Adipose tissue (tissue), 3 donors: ENCODE data around the gene CDA. TPM values are rescaled to one million over a fixed set of nuclear protein-coding genes. Genes with fewer than 3 reads are reported as not detected.
A peak's percentile ranks its signal among the peaks of the same experiment; 100 is the strongest.

Source experiments
- H3K27ac ChIP-seq: one replicate; pipeline ENCODE4 v1.5.1; 2013; ENCODE audit warnings: low read depth, low read length
- WGBS, 3 donors: extraction: QIAGEN DNeasy Blood & Tissue Kit; methylation state at CpG; one replicate each; pipeline ENCODE4 v1.1.7; 2013; 5-methylcytosine and 5-hydroxymethylcytosine counted together
- polyA plus RNA-seq, 3 donors: library from polyadenylated mRNA; stranded (reverse); fragments of 200-250 nt; gene quantifications; one replicate each; pipeline ENCODE4 v1.2.3, GENCODE V29; 2013
- donor health status: healthy with polysubstance abuse.
- donor health status: Bipolar disorder and iron deficiency.
- donor health status: healthy.

Gene CDA
- polyA plus RNA-seq, 3 donors = 0.66 to 29.8 (median 9.8) TPM

DNA sequence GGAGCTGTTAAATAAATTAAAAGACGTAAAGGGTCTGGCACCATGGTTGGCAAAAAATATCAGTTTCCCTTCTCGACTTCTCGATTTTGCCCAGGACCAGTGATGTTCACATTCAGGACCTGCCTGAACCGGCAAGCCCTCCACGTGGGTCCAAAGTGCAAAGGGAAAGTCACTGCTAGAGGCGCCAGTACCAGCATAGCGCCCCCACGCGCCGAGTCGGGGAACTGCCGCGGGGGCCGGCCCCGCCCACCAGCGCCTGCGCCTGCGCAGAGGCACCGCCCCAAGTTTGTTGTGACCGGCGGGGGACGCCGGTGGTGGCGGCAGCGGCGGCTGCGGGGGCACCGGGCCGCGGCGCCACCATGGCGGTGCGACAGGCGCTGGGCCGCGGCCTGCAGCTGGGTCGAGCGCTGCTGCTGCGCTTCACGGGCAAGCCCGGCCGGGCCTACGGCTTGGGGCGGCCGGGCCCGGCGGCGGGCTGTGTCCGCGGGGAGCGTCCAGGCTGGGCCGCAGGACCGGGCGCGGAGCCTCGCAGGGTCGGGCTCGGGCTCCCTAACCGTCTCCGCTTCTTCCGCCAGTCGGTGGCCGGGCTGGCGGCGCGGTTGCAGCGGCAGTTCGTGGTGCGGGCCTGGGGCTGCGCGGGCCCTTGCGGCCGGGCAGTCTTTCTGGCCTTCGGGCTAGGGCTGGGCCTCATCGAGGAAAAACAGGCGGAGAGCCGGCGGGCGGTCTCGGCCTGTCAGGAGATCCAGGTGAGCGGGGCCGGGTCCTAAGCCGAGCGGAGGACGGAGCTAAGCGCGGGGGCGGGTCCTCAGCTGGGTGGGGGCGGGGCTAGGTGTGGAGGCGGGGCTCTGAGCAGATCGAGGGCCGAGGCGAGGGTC, 44.5 kb downstream of the CDA start, which contains the start of gene PINK1:
TSS of gene PINK1 (plus strand) at position 269 of the 875 bp plus-strand sequence. CDS start at position 360, 91 bp downstream.
- peak within 1 kb of the TSS; percentile 13 for H3K27ac ChIP-seq
- 1% methylated on average over 70 to 93 of the region's 93 CpGs for WGBS, 3 donors

- no peak overlapping the region for H3K27ac ChIP-seq
- WGBS, 3 donors = 1 to 4% (median 2%) methylated on average over 11 of the region's 11 CpGs
These were observed 45.2 kb downstream of the CDA start for GRCh38 chr1:20634065-20634593.

DNA sequence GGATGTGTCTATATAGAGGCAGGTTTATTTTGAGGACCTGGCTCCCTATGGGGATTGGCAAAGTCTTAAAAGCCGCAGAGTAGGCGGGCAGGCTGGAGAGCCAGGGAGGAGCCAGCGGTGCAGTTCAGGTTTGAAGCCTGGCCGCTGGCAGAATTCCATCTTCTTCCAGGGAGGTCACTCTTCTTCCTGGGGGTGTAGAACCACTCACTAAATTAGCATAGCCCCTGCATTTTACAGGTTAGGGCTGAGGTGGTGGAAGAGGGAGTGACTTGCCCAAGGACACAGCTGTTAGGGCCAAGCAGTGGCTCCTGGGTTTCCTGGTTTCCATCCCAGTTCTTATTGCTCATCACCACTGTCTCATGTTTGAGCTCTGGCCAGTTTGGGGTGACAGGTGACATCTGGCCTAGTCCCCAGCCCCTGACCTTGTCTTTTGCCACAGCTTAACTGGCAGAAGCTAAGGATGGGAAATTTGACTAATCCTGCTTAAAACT, 45.7 kb downstream of the CDA start:
- no peak overlapping the region for H3K27ac ChIP-seq
- 7 to 10% (median 8%) methylated on average over 4 of the region's 4 CpGs for WGBS, 3 donors

DNA sequence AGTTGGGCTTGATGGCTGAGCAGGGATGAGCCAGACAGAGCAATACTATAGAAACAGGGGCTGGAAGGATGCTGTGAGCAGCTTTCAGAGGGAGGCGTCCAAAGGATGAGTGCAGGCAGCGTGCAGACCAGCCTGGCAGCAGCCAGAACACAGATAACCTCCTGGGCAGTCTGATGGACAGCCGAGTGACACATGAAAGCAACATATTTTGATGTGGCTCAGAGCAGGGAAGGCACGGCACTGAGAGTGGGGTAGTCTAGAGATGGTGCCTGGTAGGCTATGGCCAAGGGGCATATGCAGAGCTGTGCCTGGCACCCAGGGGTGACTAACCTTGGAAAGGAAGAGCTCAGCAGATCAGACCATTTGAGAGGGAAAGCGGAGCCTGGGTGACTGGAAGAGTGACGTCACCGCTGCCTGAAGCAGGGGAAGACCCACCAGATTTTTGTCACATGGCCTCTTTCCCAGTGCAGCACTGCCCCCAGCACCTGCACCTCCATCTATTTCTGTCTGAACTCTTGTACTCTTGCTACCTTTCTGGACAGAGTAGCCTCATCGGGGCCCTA, 48.0 kb downstream of the CDA start:
- H3K27ac ChIP-seq = no peak overlapping the region
- 89 to 92% (median 90%) methylated on average over 8 of the region's 8 CpGs for WGBS, 3 donors

DNA sequence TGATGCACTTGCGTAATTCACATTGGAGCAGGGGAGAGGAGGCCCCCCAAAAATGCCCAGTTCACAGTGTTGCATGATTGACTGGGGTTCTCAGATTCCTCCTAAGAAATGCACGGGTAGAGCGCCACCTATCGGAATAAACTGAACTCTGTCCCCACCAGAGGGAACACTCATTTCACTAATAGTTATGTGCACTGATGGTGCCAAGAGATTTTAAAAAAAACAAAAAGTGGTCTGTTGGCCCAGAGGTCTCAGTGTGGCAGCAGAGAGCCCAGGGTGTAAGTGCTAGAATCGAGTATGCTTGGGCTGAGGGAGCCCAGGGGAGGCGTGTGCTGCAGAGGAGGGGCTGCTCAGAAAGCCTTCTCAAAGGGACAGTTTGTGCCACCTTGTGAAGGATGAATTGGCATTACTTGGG, 51.3 kb downstream of the CDA start:
- 31 to 33% (median 31%) methylated on average over 6 of the region's 6 CpGs for WGBS, 3 donors

DNA sequence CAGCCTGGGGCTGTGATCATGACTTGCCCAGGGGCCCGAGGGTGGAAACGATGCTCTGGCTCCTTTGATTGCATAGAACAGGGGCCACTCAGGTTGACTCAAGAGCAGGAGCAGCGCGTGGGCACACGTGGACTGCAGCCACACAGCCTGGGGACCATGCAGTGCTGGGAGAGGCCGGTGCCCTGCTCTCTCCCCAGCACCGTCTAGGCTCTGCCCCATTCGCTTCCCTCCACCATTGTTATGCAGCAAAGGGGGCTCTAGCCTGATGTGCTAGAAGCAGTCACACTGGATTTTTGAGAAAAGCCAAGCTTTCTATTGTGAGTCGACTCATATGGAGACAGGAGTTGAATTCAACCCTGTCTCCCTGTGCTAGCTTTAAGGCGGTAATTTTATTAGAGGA, 53.1 kb downstream of the CDA start:
- 81 to 87% (median 86%) methylated on average over 10 of the region's 10 CpGs for WGBS, 3 donors
- H3K27ac ChIP-seq = no peak overlapping the region

More for the DNA sequence above, 51.3 kb downstream of the CDA start:
- no peak overlapping the region for H3K27ac ChIP-seq

GRCh38 chr1:20643080-20643479, 54.2 kb downstream of the CDA start:
- 65 to 84% (median 71%) methylated on average over 6 of the region's 6 CpGs for WGBS, 3 donors
- H3K27ac ChIP-seq = no peak overlapping the region

DNA sequence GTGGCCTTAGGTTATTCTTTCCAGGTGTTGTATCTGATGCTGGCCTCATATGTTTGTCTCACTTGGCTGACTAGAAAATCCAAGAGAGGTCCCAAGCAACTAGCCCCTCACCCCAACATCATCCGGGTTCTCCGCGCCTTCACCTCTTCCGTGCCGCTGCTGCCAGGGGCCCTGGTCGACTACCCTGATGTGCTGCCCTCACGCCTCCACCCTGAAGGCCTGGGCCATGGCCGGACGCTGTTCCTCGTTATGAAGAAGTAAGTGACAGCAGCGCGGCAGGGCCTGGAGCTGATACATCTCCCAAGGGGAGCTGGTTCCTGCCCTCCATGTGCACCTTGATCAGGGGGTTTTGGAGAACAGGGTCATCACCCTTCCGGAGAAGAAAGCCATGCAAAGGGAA, 55.5 kb downstream of the CDA start:
- H3K27ac ChIP-seq = no peak overlapping the region
- WGBS, 3 donors = 93 to 97% (median 94%) methylated on average over 13 of the region's 13 CpGs

GRCh38 chr1:20645414-20645813, 56.5 kb downstream of the CDA start:
- WGBS, 3 donors = 86 to 91% (median 90%) methylated on average over 11 to 14 of the region's 14 CpGs

DNA sequence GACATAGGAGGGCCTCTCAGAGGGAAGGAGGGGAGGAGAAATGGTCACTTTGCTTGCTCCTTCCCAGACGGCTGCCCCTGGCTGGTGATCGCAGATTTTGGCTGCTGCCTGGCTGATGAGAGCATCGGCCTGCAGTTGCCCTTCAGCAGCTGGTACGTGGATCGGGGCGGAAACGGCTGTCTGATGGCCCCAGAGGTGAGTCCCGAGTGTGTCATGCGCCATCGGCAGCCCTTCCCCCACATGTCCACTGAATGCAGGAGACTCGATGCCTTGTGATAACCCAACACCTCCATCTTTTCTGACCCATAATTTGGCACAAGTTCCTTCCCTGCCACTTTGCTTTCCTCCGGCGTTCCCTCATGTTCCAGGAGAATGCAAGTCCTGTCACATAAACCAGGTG, 59.5 kb downstream of the CDA start:
- WGBS, 3 donors = 93 to 96% (median 94%) methylated on average over 13 of the region's 13 CpGs

More at GRCh38 chr1:20645414-20645813, 56.5 kb downstream of the CDA start:
- H3K27ac ChIP-seq = no peak overlapping the region

GRCh38 chr1:20648946-20649345, 60.0 kb downstream of the CDA start:
- 90 to 95% (median 93%) methylated on average over 15 of the region's 15 CpGs for WGBS, 3 donors

More for the DNA sequence above, 59.5 kb downstream of the CDA start:
- no peak overlapping the region for H3K27ac ChIP-seq

DNA sequence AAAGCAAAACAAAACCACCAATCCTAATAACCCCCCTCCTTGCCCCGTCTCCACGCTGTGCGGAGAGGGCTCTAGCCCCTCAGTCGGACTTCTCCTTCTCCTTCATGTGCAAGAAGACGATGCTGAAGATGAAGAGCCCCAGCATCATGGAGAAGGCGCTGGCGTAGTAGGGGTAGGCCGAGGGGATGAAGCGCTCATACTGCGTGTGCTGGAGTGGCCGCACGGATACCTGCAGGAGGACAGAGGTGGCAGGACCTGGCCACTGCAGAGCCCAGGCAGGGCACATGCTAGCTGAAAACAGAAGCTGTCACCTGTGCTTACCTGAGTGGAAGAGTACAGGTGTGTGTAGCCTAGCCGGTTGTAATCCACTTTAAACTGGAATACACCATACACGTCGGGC, 63.4 kb downstream of the CDA start:
- H3K27ac ChIP-seq = no peak overlapping the region
- WGBS, 3 donors = 93 to 95% (median 93%) methylated on average over 15 of the region's 15 CpGs

More at GRCh38 chr1:20648946-20649345, 60.0 kb downstream of the CDA start:
- H3K27ac ChIP-seq = no peak overlapping the region

DNA sequence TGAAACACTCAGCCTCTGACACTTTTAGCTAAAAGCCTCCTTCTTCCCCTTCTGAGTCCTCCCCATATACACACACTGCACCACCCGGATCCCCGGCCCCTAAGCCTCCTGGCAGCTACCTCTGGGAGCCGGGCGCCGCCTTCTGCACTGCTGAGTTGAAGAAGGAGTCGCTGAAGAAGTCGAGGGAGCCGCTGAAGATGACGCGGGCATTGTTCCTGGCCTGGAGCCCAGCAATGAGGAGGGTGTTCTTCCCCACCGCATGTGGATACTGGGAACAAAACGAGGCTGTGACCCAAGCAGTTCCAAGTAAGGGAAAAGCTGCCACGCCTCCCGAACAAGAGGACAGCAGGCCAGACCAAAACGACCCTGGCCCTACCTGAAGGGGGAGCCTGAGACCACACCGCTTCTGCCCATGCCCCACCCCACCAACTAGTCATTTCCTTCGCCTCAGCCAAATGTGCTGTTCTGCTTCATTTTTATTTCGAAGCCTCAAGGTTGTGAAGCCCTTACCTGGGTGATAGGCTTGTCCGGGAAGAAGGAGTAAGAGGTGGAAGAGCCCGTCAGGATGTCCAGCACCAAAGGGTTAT, 65.3 kb downstream of the CDA start:
- no peak overlapping the region for H3K27ac ChIP-seq
- WGBS, 3 donors = 74 to 81% (median 80%) methylated on average over 20 of the region's 20 CpGs

DNA sequence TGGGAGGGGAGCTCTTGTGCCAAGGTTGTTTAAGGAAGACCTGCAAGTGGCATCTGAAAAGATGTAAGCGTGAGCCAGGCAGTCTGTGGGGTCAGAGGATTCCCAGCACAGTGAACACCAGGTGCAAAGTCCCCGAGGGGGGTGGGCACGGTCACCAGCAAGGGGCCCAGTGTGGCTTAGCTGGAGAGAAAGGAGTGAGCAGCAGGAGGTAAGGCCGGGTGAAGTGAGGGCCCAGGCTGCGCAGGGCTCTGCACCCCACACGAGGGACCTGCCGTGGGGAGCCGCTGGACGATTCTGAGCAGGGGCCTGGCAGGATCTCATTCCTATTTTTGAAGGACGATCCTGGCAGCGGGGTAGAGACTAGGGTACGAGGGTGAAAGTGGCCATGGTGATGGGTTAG, 68.1 kb downstream of the CDA start:
- no peak overlapping the region for H3K27ac ChIP-seq
- WGBS, 3 donors = 81 to 93% (median 88%) methylated on average over 12 of the region's 12 CpGs

- no peak overlapping the region for H3K27ac ChIP-seq
- 69 to 89% (median 86%) methylated on average over 16 of the region's 16 CpGs for WGBS, 3 donors
These were observed 69.4 kb downstream of the CDA start for GRCh38 chr1:20658166-20658915.

DNA sequence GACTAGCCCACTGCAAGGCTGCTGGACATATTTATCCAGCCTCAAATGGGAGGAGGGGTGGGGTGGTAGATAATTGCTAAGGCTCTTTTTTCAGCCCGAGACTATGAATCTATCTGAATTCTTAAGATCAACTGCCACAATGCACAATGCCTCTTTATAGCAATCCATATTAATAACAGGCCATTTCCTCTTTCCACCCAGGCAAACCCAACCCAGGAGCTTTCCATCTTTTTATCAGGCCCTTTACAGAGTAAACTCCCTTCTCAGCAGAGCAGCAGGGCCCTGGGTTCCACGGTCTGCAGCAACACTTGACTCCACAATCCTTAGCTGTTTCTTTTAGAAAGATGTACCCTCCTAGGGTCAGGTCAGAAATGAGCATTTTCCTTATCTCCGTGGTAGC, 71.5 kb downstream of the CDA start:
- no peak overlapping the region for H3K27ac ChIP-seq
- 6 to 22% (median 15%) methylated on average over 3 of the region's 3 CpGs for WGBS, 3 donors

DNA sequence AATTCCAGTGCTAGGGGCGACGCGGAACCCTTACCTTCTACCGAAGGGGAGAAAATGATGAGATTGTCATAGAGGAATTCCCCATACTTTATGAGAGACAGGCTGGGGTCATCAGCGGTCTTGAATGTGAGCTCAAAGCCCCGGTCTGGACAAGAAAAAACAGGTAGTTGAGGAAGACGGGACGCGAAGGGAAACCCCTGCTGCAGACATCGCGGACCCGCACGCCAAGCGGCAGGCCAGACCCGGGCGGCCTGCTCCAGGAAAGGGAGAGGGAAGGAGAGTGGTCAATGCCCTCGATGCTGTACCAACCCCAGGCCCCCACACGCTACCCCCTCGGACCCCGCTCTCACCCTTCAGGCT, 71.9 kb downstream of the CDA start:
- no peak overlapping the region for H3K27ac ChIP-seq
- whole genome bisulfite sequencing, 3 donors = 0% methylated on average over 19 to 20 of the region's 20 CpGs
